Activated CD8-positive, alpha-beta memory T cell treated with anti-CD3 and anti-CD28 coated beads, Interleukin-2, amount 50 U/mL, for 4 hours (primary cell): ENCODE data around the gene SRGAP1.
"Not testable (repeated sequence)": the region's sequence is repeated elsewhere in the genome, so short reads cannot be mapped to it uniquely, and the experiment has no call there.

ENCODE experiments used
- DNase-seq: peaks from one replicate; pipeline ENCODE4 v3.0.0-alpha.2; 2020

SRGAP1 gene

GRCh38 chr12:64061868-64062375 lies 217.4 kb downstream of the SRGAP1 start:
- no peak for DNase-seq

GRCh38 chr12:64063121-64063520 lies 218.6 kb downstream of the SRGAP1 start:
- DNase-seq, result no peak

- no peak for DNase-seq
Measured at GRCh38 chr12:64064240-64064639, 219.7 kb downstream of the SRGAP1 start.

- DNase-seq, result no peak
Measured at GRCh38 chr12:64064706-64065105, 220.2 kb downstream of the SRGAP1 start.

- no peak for DNase-seq
Measured at GRCh38 chr12:64065881-64066451, 221.5 kb downstream of the SRGAP1 start.

GRCh38 chr12:64066776-64067175 lies 222.3 kb downstream of the SRGAP1 start:
- DNase-seq, result no peak

- DNase-seq, result no peak
Measured at GRCh38 chr12:64070454-64070853, 226.0 kb downstream of the SRGAP1 start.

GRCh38 chr12:64072916-64073575 lies 228.5 kb downstream of the SRGAP1 start:
- no peak for DNase-seq

- not testable (repeated sequence) for DNase-seq
Measured at GRCh38 chr12:64076565-64076964, 232.1 kb downstream of the SRGAP1 start.

GRCh38 chr12:64077922-64078321 lies 233.4 kb downstream of the SRGAP1 start:
- DNase-seq, result no peak

- no peak for DNase-seq
Measured at GRCh38 chr12:64080319-64081007, 236.0 kb downstream of the SRGAP1 start.

- no peak for DNase-seq
Measured at GRCh38 chr12:64081008-64081404, 236.5 kb downstream of the SRGAP1 start.

- no peak for DNase-seq
Measured at GRCh38 chr12:64082116-64082515, 237.6 kb downstream of the SRGAP1 start.

GRCh38 chr12:64082866-64083268 lies 238.4 kb downstream of the SRGAP1 start:
- DNase-seq, result no peak

- no peak for DNase-seq
Measured at GRCh38 chr12:64083285-64084210, 239.0 kb downstream of the SRGAP1 start.

GRCh38 chr12:64085154-64085553 lies 240.7 kb downstream of the SRGAP1 start:
- no peak for DNase-seq

GRCh38 chr12:64085996-64086395 lies 241.5 kb downstream of the SRGAP1 start:
- DNase-seq, result no peak

- DNase-seq, result no peak
Measured at GRCh38 chr12:64086946-64087345, 242.4 kb downstream of the SRGAP1 start.

GRCh38 chr12:64087761-64088160 lies 243.3 kb downstream of the SRGAP1 start:
- no peak for DNase-seq

GRCh38 chr12:64088431-64089349 lies 244.2 kb downstream of the SRGAP1 start:
- no peak for DNase-seq

GRCh38 chr12:64090047-64090446 lies 245.5 kb downstream of the SRGAP1 start:
- no peak for DNase-seq

- no peak for DNase-seq
Measured at GRCh38 chr12:64091186-64091585, 246.7 kb downstream of the SRGAP1 start.
